NCI-H1092 (cell line): ENCODE data around the gene STON2.
A peak's percentile ranks its signal among the peaks of the same experiment; 100 is the strongest.

ENCODE experiments used
- DNase-seq: peaks from one replicate; lab custom pipeline; 2025; lab: John Stamatoyannopoulos, UW

The STON2 gene

DNA sequence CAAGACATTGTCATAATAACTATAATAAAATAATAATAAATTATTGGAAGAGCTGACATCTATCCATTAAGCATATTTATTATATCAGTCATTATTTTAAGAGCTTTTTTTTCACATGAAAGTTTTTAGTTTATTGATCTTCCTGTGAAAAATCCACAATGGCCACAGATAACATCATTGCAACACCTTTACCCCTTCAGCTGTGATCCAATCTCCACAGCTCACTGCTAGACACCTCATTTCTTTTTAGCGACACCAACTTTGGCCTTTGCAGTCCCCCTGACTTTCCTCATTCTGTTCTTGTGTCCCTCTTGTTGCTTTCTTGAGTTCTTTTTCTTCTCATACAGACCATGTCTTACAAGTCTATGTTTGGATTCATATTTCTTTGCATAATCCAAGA, 67.4 kb downstream of the STON2 start:
- DNase-seq, result no peak

DNA sequence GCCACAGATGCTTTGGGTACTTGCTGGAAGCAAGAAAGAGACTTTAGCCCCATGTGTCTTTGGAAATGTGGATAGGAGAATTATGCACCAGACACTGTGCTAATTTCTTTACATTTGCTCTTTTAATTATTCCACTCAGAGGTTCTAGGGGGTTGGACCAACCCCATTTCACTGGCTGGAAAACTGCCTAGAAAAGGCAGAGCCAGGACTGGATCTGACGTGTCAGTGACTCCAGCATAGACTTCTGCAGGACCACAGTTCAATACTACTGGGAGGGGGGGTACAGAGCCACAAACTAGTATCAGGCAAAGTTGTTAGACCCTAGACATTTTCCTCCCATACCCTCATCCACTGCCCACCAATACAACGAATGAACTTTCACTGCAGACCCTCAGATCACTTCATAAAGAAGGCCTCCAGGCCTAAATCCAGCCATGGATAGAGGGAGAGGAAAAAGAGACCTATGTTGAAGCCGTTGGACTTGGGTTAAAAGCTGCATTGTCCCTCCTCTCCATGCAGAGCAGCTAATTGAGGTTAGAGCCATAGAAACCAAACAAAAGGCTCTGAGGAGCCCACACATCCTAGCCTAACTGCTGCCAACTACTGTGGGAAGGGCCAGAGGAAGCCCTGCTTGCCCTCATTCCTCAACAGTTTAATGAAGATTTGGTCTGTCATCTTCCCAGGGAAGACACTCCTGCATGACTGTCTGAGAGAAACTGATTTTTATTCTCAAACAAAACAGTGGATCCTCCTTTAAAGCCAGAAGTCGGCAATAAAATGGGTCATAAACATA, 68.7 kb downstream of the STON2 start:
- no peak for DNase-seq

DNA sequence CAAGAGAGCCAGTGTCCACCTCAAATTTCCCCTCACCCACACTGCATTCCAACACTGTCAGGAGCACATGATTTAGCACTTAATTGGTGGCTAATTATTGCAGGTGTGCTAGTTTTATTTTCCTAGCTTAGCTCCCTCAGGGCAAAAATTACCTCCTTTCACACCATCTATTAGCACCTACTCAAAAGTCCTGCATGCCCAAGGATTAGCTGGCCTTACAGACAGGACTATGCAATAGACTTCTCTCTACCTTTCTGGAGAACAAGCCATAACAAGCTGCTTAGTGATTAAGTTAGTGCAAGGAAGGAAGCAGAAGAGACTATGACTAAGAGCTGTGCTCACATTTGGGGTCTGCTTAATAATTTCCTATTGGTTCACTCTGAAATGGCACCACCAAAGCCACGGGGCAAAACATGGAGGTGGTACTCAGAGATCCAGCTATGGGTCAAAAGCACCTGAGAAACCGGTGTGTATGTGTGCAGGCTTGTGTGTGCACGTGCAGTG, 69.5 kb downstream of the STON2 start:
- no peak for DNase-seq

DNA sequence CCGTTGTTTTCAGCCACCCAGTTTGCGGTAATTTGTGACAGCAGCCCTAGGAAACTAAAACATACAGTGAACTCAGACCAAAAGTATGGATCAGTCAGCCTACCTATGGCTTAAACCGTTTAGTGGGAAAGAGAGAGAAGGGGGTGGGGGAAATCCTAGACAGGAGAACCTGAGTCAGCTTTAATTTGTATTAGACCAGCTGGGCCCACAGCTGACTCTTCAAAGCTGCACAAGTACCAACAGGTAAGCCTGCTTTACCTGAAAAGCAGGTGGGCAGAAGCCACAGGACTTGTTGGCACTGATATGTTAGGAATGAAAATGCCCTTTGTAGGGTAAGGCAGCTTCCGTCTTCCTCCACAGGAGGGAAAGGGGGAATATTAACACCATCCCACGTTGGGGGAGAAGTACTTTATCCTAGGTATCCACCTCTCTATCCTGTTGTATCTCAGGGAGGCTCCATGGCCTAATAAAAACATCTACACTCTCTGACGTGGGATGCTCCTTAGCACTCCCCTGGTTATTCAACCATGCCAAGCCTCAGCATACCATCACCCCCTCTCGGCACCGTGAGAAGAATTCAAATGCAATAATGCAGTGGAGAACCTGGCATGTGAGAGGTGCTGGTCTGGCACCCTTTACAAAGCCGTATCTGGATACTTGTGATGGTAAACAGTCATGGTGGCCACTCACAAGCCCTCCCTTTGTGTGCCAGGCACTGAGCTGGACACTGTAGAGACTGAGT, 70.3 kb downstream of the STON2 start:
- no peak for DNase-seq

DNA sequence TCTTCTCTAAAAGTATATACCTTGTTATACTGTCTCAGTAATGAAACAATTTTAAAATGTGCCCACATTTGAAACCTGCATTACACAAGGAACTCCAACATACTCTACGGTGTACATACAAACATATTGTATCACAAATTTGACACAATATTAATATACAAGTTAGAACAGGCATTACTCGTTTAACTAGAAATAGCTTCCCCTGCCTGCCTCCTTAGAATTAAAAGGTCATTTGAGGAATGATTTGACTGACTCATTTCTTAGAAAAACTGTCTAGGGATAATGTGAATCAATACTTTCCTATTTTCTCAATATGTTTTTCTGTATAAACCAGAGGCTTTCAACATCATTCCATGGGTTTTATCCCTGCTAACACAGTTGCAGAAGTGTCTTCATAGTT, 73.7 kb downstream of the STON2 start:
- DNase-seq, result no peak

DNA sequence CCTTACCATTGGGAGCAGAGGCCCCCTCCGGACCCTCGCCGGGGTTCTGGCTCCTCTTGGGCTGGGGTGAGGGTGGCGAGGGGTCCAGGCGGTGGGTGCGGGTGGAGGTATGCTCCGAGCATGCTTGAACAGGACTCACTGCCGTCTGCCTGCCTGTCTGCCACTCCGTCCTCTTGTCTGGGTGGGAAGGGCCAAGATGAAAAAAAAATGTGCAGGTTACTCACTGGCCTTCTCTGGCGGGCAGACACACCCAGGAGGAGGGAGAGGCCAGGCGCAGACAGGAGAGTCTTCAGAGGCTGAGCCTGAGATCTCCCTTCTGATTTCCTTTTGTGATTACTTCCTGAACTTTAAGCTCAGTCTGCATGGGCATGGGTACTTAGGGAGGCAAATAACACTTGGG, 76.1 kb downstream of the STON2 start:
- DNase-seq, result no peak

DNA sequence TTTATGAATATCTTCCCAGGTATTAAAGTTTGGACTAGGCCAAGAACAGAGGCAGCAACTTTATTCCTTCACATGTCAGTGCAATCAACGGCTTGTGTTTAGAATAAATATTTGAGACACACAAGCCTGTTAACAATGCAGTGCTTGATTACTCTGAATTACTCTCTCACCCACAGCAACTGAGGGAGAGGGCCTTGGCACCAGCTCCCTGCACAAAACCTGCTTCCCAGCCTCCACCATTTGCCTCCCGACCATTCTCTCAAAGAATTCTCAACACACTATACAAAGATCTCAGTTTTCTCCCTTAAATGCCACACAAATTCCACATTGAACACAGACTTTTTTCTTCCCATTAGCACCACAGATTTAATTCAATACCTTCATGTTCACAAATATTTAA, 77.0 kb downstream of the STON2 start:
- DNase-seq, result no peak

DNA sequence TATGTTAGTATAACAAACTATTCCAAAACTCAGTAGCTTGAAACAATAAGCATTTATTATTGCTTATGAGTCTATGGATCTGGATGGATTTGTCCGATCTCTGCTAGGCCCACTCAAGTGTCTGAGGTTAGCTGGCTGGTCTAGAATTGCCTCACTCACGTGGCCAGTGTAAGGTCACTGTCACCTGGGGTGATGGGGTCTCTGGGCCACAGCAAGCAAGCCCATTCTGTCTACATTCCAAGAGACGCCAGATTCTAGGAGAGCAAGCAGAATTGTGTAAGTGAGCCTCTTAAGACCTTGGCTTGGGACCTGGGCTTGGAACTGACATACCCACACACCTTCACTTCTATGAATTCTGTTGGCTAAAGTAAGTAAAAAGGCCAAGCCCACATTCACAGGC, 80.2 kb downstream of the STON2 start:
- DNase-seq, result no peak

DNA sequence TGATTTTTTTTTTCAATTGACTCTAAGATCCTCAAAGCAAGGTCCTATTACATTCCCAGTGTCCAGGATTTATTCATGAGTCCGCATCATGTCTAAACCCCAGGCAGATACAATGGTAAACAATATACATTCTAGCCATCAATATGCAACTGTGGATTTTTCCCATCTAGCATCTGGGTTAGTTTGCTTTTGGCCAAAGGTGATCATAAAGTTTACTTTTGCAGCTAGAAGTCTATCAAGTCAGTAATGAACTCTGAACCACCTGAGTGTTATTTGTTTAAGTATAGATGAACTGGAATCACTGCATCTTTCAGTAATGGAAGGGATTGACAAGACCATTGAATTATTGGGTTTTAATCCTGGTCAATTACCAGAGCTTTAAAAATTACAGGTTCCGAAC, 80.8 kb downstream of the STON2 start:
- DNase-seq, result no peak

DNA sequence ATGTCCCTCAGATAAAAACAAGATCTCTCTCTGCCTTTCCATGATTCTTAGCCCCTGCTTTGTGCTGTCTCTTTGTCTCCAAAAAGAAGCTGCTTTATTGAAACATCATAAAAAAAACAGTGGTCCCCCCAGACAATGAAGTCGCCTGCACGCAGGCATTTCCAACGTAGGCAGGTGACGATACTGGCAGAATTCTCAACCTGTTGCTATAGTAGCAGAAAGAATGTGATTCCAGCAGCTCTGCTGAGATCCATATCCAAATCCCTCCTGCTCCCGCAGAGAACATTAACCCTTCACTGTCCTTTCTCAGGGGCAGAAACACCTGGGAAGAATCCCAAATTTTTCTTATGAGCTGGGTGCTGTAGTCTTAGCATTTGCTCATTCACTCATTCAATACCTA, 84.8 kb downstream of the STON2 start:
- DNase-seq, result peak; percentile 35

DNA sequence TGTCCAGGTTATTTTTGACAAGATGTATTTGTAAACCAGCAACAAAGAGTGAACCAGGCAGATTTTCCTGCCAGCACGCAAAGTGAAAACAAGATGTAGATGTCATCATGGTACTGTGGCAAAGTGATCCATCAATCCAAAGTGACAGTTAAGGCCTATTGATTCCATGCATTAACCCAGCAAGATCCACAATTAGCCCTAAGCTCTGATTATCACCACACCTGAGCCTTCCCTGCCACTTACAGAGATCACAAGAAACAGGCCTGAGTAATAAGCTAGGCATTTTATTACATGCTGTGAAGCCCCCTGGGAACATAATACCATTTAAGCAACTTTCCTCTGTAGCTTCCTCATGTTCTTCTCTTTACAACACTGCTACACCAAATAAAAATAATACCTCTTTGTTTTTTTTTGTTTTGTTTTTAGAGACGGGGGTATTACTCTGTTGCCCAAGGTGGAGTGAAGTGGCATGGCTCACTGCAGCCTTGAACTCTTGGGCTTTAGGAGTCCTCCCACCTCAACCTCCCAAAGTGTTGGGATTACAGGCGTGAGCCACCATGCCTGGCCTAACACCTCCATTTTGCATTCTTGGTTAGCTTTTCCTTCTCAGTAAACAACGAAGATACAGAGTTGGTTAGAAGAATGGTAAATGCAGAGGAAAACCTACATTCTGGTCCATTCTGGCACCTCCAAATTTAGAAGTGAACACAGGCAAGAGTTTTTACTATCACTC, 85.5 kb downstream of the STON2 start:
- no peak for DNase-seq

DNA sequence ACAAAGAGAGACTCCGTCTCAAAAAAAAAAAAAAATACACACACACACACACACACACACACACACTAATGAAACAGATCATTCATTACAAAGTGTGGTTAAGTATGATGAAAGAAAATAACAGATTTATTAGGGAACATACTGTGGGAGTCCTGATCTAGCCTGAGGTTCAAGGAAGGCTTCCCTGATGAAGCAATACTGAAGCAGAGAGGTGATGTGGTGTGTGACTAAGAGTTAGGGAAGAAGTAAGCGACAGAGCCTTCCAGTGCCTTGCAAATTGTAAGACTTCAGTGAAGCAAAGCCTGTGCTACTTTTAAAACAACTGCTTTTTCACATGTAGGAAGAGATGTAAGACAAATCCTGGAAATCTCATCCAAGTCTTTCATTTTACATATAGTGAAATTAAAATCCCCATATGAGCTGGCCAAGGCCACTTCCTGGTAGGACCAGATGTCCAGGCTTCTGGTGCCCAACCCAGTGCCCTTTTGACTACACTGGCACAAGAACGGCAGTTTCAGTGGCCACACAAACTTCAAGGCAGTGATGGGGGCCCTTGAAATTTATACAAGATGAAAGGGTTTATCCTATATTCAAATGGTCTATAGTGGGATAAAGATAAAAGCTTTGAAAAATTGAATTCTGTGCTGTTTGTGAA, 86.2 kb downstream of the STON2 start:
- DNase-seq, result no peak

DNA sequence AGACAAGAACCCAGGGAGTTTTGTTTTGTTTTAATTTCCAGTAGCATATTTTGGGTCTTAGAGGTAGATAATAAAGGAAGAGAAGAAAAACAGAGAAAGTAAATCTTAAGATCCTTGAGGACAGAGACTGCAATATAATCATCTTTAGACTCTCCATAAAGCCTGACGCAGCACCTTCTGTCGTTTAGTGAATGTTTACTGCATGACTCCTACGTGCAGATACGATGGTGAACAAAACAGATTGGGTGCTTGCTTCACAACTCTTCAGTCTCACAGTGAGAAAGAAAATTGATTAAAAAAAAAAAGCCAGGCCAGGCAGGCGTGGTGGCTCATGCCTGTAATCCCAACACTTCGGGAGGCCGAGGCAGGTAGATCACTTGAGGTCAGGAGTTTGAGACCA, 86.9 kb downstream of the STON2 start:
- DNase-seq, result no peak

DNA sequence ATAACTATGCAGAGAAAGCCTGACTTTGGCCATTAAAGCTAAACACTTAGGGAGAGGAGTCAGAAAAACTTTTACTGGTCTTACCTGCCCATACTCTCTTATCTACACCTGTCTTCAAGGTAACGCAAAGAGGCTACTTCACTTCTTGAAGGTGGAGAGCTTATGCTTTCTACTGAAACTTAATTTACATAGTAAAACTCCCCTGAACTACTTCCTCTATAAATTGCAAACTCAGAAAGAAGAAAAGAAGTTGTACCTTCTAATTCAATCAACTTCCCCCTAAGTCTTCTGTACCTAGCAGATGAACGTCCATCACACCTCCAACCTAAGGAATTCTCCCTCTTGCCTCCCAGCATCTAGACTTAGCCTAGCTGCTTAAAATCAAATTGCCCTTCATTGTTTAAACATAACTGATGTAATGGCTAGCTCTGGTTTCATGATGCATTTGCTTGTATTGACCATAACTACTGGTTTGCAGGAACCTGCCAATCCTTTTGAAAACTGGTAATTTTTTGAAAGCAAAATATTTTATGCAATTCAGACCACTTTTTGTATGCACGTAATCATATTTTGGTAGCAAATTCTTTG, 87.7 kb downstream of the STON2 start:
- no peak for DNase-seq

DNA sequence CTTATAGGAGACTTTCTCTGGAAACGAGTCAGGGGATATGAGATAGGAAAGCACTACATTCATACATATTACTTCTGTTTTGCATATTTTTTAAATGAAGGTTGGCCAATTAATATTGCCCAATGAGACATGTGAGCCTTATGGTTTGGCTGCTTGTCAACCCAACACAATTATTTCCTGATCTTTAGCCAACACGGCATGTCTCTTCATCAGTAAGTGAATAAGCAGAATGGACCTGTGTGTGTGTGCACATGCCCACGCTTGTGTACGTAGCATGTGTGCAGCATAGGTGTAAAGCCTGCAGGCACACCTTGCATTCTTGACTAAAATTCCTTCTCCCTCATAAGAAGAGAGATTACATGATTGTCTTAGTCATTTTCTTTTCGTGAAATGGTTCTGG, 88.3 kb downstream of the STON2 start:
- no peak for DNase-seq

DNA sequence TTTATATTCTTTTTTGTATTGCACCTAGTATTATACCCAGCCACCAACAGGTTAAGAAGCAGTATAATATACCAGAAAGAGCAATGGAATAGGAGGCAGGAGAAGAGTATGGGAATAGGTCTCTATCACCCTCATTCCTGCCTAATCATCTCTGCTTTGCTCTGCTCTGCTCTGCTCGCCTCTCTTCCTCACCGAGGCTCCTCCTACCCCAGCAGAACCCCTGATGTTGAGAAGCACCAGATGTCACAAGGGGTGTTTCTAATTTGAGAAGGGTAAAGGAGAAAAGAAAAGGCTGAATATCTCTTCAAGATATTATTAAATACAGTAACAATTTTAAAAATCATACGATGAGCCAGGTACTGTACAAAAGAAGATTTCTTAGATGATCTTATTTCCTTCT, 89.0 kb downstream of the STON2 start:
- no peak for DNase-seq

DNA sequence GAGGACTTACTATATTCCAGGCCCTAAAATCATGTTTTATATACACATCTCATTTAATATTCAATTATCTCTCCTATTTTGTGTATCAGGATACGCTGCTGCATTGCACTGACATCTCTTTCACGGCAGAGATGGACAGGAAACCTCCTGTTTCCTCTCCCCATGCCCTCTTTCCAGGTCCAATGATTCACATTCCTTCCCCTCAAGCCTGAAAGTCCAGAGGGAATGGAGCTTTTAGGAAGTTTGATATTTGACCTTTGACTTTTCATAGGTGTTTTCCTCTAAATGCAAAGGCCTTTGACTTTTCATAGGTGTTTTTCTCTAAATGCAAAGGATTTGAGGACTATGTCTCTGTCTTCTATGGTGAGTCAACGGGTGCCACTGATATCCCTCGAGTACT, 89.5 kb downstream of the STON2 start:
- DNase-seq, result no peak

DNA sequence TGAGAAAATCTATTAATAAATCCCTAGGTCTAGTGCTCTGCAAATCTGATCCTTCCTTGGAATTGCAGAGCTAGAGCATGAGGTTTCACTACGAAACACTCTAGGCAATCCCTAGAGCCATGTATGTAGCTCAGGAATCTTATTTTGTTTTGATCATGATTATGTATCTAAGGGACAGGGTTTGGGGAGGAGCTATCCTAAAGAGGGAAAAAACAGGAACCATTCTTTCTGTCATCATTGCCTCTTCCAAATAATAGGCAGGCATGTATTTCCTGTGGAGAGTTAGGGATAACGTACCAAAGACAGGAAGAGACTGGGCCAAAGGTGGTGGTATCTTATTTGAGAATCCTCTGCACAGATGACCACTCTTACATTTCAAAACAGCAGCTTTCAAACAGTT, 90.6 kb downstream of the STON2 start:
- no peak for DNase-seq

DNA sequence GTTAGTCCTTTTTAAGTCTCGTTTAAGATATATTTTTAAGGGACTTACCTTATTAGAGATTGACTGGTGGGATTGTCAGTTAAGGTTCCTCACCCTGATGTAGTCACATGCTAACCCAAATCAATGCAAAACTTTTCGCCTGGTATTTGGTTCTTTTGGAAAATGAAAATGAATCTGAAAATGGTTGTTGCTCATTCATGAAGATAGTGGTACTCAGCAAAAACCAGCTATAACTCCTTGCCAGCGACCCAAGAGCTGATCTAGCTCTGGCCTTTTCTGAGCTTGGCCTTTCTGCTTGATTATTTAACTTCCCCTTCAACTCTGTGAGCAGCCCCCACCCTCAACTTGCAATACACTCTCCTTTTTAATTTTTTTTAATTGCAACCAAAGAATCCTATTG, 94.4 kb downstream of the STON2 start:
- DNase-seq, result no peak

DNA sequence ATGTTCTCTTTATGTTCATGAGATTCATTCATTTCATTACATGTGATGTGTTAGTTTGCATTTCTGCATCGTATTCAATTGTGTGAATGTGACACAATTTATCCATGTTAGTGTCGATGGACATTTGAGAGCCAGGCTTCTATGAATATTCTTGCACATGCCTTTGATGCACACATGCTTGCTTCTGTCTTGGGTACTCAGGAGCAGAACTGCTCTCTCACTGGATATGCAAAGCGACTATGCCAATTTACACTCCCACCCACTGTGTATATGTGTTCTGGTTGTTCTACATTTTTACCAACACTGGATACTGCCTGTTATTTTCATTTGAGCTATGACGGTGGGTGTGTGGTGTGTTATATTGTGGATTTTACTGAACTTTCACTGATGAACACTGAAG, 95.1 kb downstream of the STON2 start:
- DNase-seq, result no peak

DNA sequence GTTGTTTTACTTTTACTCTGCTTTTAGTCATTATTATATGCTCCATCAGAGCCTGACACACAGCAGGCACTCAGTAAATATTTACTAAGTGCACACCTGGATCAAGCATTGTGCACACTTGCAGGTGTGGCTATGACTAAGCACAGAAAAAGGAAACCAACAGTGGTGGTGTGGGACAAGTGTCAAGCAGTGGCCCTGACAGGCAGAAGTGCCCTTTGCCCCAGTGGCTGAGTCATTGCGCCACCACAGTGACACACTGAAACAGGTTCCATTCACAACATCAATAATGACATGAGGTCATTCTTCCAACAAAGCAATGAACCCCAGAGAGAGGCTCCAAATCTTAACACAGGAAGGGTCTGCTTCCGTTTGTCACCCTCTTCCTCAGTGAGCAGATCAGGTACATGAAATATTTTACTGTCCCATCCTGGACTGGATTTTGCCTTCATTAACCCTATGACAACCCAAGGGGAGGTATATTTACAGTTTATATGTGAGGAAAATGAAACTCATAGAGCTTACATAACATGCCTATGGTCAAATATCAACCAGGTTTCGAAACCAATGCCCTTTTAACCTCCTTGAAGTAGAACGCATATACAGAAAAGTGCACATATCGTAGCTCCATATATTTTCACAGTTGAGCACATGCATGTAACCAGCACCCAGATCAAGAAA, 96.7 kb downstream of the STON2 start:
- DNase-seq, result no peak
